Measurements from ENCODE around the gene MSX2. TPM values are rescaled to one million over a fixed set of nuclear protein-coding genes. Genes with fewer than 3 reads are reported as not detected.

MSX2 gene
- total RNA-seq, 1 experiment from 2014 or later: 5.6 TPM

GRCh38 chr5:174708476-174709207 lies 15.7 kb upstream of the MSX2 start:
- H3K36me3 Mint-ChIP-seq (ENCODE audit: insufficient read depth, unreplicated experiment): no peaks in the 10 kb centered on the region
- DNase-seq (ENCODE audit: unreplicated experiment): no peak
- POLR2A ChIA-PET: no interaction called here
- H3K27ac Mint-ChIP-seq (ENCODE audit: low read depth, unreplicated experiment): no peak overlapping the region
- intact Hi-C loops (cut with micrococcal nuclease): no loop called here
- CTCF ChIA-PET: interaction anchor here (0.6 to 1.2 kb wide), 7 partner anchors 11 to 1425 kb away, joined by 3 to 7 read pairs (median 3); no protein-coding TSS in a partner anchor
- no TSS peak for BruUV-seq (replicated peaks)
- no peak for TF ChIP-seq CTCF (IDR thresholded peaks at IDR 0.05; ENCODE audit: unreplicated experiment)
- H3K4me3 Mint-ChIP-seq (ENCODE audit: unreplicated experiment): no peak overlapping the region
- H3K9me3 Mint-ChIP-seq (ENCODE audit: unreplicated experiment): no peaks in the 10 kb centered on the region
- H3K4me1 Mint-ChIP-seq (ENCODE audit: insufficient read depth, unreplicated experiment): no peaks in the 10 kb centered on the region
- no peaks in the 10 kb centered on the region for H3K27me3 Mint-ChIP-seq (ENCODE audit: insufficient read depth, unreplicated experiment)

DNA sequence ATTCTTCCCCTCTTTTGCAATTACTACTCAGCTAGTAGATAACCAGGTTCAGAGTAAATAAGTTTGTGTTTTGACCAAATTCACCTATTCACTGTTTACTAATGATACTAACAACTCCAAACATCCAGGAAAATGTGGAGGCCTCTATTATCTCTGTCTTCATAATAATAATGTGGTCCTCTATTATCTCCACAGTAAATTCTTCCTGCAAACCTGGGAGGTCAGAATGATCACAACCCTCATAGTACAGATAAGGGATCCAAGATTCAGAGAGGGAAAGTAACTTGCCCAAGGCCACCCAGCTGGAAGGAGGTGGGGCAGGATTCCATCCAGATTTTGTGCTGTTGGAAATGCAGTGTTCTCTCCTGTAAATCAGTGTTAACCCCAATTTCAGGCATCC lies 9.6 kb upstream of the MSX2 start:
- DNase-seq (ENCODE audit: unreplicated experiment): no peak
- Mint-ChIP-seq H3K9me3 (ENCODE audit: unreplicated experiment) (no peaks in the 10 kb centered on the region), H3K27me3 (ENCODE audit: insufficient read depth, unreplicated experiment) (peaks cover 28% of the 10 kb centered on the region), H3K4me1 (ENCODE audit: insufficient read depth, unreplicated experiment) (no peaks in the 10 kb centered on the region), H3K27ac (ENCODE audit: low read depth, unreplicated experiment) (no peak overlapping the region), H3K4me3 (ENCODE audit: unreplicated experiment) (no peak overlapping the region), H3K36me3 (ENCODE audit: insufficient read depth, unreplicated experiment) (no peaks in the 10 kb centered on the region)
- intact Hi-C loops (cut with micrococcal nuclease): no loop called here
- ChIA-PET CTCF (no interaction called here), POLR2A (no interaction called here)
- TF ChIP-seq CTCF (IDR thresholded peaks at IDR 0.05; ENCODE audit: unreplicated experiment): no peak
- BruUV-seq (replicated peaks): no TSS peak

DNA sequence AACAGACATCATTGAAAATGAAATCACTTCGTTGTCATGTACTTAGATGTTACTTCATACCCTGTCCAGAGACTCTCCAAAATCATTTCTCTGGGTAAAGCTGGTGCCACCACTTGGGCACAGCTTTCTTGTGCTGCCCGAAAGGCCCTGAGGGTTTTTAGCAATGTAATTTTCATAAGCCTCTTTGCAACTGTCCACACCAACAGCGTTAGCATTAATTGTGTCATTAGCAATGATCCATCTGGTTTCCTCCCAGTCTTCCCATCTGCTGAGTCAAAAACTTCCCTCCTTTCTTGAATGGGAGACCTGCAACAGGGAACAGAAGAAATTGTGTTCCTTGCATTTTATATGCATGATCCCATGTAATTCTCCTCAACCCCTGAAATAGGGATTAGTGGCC lies 8.6 kb upstream of the MSX2 start:
- ChIA-PET CTCF (interaction anchor here (0.7 kb wide), 1 partner anchor 329 kb away, joined by 3 read pairs; no protein-coding TSS in a partner anchor), POLR2A (no interaction called here)
- Mint-ChIP-seq H3K4me1 (ENCODE audit: insufficient read depth, unreplicated experiment) (no peaks in the 10 kb centered on the region), H3K36me3 (ENCODE audit: insufficient read depth, unreplicated experiment) (no peaks in the 10 kb centered on the region), H3K9me3 (ENCODE audit: unreplicated experiment) (no peaks in the 10 kb centered on the region), H3K4me3 (ENCODE audit: unreplicated experiment) (no peak overlapping the region), H3K27me3 (ENCODE audit: insufficient read depth, unreplicated experiment) (peaks cover 39% of the 10 kb centered on the region), H3K27ac (ENCODE audit: low read depth, unreplicated experiment) (no peak overlapping the region)
- intact Hi-C loops (cut with micrococcal nuclease): no loop called here
- DNase-seq (ENCODE audit: unreplicated experiment): no peak
- no TSS peak for BruUV-seq (replicated peaks)
- TF ChIP-seq CTCF (IDR thresholded peaks at IDR 0.05; ENCODE audit: unreplicated experiment): no peak

GRCh38 chr5:174717826-174718455 lies 6.4 kb upstream of the MSX2 start:
- H3K27me3 Mint-ChIP-seq (ENCODE audit: insufficient read depth, unreplicated experiment): peaks cover 57% of the 10 kb centered on the region
- POLR2A ChIA-PET: no interaction called here
- no TSS peak for BruUV-seq (replicated peaks)
- H3K4me1 Mint-ChIP-seq (ENCODE audit: insufficient read depth, unreplicated experiment): no peaks in the 10 kb centered on the region
- DNase-seq (ENCODE audit: unreplicated experiment): no peak
- TF ChIP-seq CTCF (IDR thresholded peaks at IDR 0.05; ENCODE audit: unreplicated experiment): no peak
- H3K9me3 Mint-ChIP-seq (ENCODE audit: unreplicated experiment): no peaks in the 10 kb centered on the region
- CTCF ChIA-PET: no interaction called here
- H3K36me3 Mint-ChIP-seq (ENCODE audit: insufficient read depth, unreplicated experiment): no peaks in the 10 kb centered on the region
- intact Hi-C loops (cut with micrococcal nuclease): no loop called here
- H3K4me3 Mint-ChIP-seq (ENCODE audit: unreplicated experiment): no peak overlapping the region
- H3K27ac Mint-ChIP-seq (ENCODE audit: low read depth, unreplicated experiment): no peak overlapping the region

Data from MCF 10A (cell line).